Measurements from ENCODE around the gene RAD51B. TPM values are rescaled to one million over a fixed set of nuclear protein-coding genes. Genes with fewer than 3 reads are reported as not detected.

The RAD51B gene
- total and polyA plus RNA-seq, 9 of the 15 experiments (the other 6 are each of a cell fraction or from before 2014, with no cell fraction given) = 8.5 to 17.3 (median 11.3) TPM

DNA sequence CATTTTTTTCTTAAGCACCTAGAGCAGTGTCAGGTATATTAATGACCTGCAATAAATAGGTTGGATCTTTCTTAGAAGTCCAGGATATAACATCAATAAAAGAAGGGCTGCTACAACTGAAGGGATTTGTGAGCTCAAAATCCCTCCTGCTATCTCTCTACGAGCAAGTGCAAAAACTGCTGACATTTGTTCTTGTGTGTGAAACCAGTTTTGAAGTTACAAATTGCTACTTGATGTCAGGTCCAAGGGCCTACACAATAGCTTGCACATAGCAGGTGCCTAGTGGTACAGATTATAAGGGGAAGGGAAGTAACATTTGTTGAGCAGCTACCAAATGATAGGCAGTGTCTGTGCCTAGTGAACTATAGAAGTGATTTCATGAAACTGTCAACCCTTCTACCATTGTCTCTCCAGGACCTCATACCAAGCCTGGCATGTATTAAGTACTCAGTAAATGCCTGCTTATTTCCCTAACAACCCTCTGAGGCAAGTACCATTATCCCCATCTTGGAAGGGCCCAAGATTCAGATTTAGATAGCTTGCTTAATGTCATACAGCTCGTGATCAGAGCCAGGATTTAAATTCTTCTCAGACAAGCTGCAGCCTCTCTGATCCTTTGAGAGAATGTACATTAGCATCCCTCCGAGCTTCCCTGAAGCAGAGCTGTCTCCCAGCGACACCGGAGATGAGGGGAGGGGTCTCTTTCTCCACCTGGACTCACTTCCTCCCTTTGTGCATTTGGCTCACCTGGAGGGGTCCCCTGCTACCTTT lies 673.0 kb downstream of the RAD51B start (continued):
- no peak for TF ChIP-seq SIN3B (IDR thresholded peaks at IDR 0.05; ENCODE audit: low read depth)

DNA sequence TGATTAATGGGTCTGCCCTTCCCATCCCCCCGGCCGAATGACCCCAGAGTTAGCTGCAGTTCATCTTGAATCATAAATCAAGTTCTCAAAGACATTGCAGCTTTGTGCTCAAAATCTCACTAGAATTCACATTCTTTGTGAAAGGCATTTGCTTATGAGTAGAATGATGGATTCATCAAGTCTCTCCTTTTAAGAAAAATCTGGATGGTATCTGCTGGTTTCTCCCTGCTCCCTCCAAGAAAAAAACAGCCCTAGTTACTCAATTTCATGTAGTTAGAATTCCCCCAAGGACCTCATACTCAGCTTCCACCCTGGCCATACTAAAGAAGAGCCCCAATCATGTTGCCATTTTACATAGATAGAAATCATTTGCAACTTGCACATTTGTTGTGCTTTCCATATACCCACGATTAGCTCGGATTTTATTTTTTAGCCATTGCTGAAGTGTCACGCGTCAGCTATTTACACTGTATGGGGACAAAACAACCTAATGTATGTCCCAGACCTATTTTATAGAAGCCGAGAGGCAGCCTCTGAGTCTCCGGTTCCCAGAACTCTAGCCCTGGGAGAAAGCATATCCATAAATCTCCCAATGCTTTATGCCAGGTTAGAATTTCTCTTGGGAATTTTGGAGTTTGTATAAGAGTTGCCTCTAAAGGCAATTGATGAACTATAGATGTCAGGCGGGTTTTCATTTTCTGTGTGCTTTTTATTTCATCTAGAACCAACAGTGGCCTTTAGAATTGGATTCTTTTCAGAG lies 673.8 kb downstream of the RAD51B start:
- no peak overlapping the region for H3K9ac ChIP-seq (ENCODE audit: insufficient read depth in 1 of 2, low read depth in 2 of 2, low read length in 2 of 2)
- H3K4me1 ChIP-seq (replicated peaks in 1 of 2; ENCODE audit: control insufficient read depth in 2 of 2, insufficient read depth in 2 of 2, low read length in 2 of 2) = peaks cover 0 to 2% of the 10 kb centered on the region in 2 experiments; a peak in 1 of 5 replicates
- no peak for ATAC-seq
- H3K9me3 ChIP-seq (replicated peaks; ENCODE audit: control insufficient read depth, insufficient read depth, low read depth, low read length) = no peaks in the 10 kb centered on the region
- no peak overlapping the region for H3K4me3 ChIP-seq
- no peaks in the 10 kb centered on the region for H3K79me2 ChIP-seq (ENCODE audit: control insufficient read depth, insufficient read depth, low read length)
- no peak overlapping the region for H3K27ac ChIP-seq (ENCODE audit: extremely low read depth, low read depth, low read length)
- no peaks in the 10 kb centered on the region for H4K20me1 ChIP-seq (replicated peaks; ENCODE audit: control insufficient read depth, insufficient read depth, low read length)
- H2AFZ ChIP-seq (ENCODE audit: low read depth, low read length) = no peak overlapping the region
- H3K27me3 ChIP-seq (ENCODE audit: control insufficient read depth in 2 of 2, insufficient read depth in 2 of 2, low read length in 2 of 2) = peaks cover 0 to 5% of the 10 kb centered on the region in 2 experiments; a peak in 1 of 5 replicates
- POLR2A ChIA-PET = interaction anchor here (0.7 kb wide), 1 partner anchor 697 kb away, joined by 3 read pairs; no protein-coding TSS in a partner anchor
- H3K36me3 ChIP-seq (ENCODE audit: control insufficient read depth, insufficient read depth, low read length) = no peaks in the 10 kb centered on the region
- in situ Hi-C loops (cut with MboI) (no loop called here), intact Hi-C loops (cut with micrococcal nuclease) (no loop called here)
- no TSS peak for BruUV-seq (replicated peaks)
- no peak overlapping the region for H3K4me2 ChIP-seq (ENCODE audit: insufficient read depth, low read length)
- FAIRE-seq = no peak
- 51% methylated on average over 9 of the region's 9 CpGs for WGBS (ENCODE audit: insufficient coverage, low coverage, missing lambda C conversion rate)
- no peak for DNase-seq (ENCODE audit: extremely low read depth in 1 of 4, low spot score in 3 of 4)
- CTCF ChIA-PET (ENCODE audit: low intra/inter-chr PET ratio) = no interaction called here
- H3K9me1 ChIP-seq (ENCODE audit: control insufficient read depth, insufficient read depth, low read length) = no peaks in the 10 kb centered on the region
- TF ChIP-seq, protein P1, sequence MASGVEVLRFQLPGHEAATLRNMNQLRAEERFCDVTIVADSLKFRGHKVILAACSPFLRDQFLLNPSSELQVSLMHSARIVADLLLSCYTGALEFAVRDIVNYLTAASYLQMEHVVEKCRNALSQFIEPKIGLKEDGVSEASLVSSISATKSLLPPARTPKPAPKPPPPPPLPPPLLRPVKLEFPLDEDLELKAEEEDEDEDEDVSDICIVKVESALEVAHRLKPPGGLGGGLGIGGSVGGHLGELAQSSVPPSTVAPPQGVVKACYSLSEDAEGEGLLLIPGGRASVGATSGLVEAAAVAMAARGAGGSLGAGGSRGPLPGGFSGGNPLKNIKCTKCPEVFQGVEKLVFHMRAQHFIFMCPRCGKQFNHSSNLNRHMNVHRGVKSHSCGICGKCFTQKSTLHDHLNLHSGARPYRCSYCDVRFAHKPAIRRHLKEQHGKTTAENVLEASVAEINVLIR (CRISPR knock-in tag; IDR thresholded peaks at IDR 0.05) = no peak
- no peak for TF ChIP-seq HCFC1 (IDR thresholded peaks at IDR 0.05; ENCODE audit: low read depth, low read length)
- TF ChIP-seq CCNT2 (IDR thresholded peaks at IDR 0.05; ENCODE audit: borderline replicate concordance, extremely low read depth, insufficient read length, low read depth, low read length) = no peak
- TF ChIP-seq, protein P2, sequence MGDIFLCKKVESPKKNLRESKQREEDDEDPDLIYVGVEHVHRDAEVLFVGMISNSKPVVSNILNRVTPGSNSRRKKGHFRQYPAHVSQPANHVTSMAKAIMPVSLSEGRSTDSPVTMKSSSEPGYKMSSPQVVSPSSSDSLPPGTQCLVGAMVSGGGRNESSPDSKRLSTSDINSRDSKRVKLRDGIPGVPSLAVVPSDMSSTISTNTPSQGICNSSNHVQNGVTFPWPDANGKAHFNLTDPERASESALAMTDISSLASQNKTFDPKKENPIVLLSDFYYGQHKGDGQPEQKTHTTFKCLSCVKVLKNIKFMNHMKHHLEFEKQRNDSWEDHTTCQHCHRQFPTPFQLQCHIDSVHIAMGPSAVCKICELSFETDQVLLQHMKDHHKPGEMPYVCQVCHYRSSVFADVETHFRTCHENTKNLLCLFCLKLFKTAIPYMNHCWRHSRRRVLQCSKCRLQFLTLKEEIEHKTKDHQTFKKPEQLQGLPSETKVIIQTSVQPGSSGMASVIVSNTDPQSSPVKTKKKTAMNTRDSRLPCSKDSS (IDR thresholded peaks at IDR 0.05; ENCODE audit: low read depth, partially characterized antibody) = no peak
- no peak for TF ChIP-seq HDAC2 (IDR thresholded peaks at IDR 0.05)
- no peak for TF ChIP-seq CBX5 (IDR thresholded peaks at IDR 0.05; ENCODE audit: borderline replicate concordance, low read depth)
- TF ChIP-seq, protein P3, sequence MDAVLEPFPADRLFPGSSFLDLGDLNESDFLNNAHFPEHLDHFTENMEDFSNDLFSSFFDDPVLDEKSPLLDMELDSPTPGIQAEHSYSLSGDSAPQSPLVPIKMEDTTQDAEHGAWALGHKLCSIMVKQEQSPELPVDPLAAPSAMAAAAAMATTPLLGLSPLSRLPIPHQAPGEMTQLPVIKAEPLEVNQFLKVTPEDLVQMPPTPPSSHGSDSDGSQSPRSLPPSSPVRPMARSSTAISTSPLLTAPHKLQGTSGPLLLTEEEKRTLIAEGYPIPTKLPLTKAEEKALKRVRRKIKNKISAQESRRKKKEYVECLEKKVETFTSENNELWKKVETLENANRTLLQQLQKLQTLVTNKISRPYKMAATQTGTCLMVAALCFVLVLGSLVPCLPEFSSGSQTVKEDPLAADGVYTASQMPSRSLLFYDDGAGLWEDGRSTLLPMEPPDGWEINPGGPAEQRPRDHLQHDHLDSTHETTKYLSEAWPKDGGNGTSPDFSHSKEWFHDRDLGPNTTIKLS (IDR thresholded peaks at IDR 0.05; ENCODE audit: borderline replicate concordance, low read depth) = no peak
- no peak for TF ChIP-seq MCM2 (IDR thresholded peaks at IDR 0.05; ENCODE audit: low read depth)
- TF ChIP-seq ELF4 (CRISPR knock-in tag; IDR thresholded peaks at IDR 0.05) = no peak
- no peak for TF ChIP-seq ZBTB7A (IDR thresholded peaks at IDR 0.05; ENCODE audit: borderline replicate concordance, control insufficient read depth, low read depth, low read length)
- TF ChIP-seq, protein P4, sequence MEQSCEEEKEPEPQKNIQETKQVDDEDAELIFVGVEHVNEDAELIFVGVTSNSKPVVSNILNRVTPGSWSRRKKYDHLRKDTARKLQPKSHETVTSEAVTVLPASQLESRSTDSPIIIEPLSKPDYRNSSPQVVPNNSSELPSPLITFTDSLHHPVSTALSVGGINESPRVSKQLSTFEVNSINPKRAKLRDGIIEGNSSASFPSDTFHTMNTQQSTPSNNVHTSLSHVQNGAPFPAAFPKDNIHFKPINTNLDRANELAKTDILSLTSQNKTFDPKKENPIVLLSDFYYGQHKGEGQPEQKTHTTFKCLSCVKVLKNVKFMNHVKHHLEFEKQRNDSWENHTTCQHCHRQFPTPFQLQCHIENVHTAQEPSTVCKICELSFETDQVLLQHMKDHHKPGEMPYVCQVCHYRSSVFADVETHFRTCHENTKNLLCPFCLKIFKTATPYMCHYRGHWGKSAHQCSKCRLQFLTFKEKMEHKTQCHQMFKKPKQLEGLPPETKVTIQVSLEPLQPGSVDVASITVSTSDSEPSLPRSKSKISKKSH (CRISPR knock-in tag; IDR thresholded peaks at IDR 0.05) = no peak

Data from K562 (cell line).